H9 (cell line): Measurements from ENCODE around the gene RPL23. TPM values are rescaled to one million over a fixed set of nuclear protein-coding genes. Genes with fewer than 3 reads are reported as not detected.

Experiments
- DNase-seq: peaks from one replicate; pipeline ENCODE4 v3.0.0-alpha.2; 2017
- H2AFZ ChIP-seq: one replicate; pipeline ENCODE4 v1.6.1; 2013; ENCODE audit warnings: mild to moderate bottlenecking, low read length, control low read depth, moderate library complexity
- H2AK5ac ChIP-seq: 2 replicates; pipeline ENCODE4 v1.6.1; 2013; ENCODE audit warnings: low read length, control low read depth, mixed read lengths; ENCODE audit not compliant: insufficient read length
- H2BK120ac ChIP-seq: one replicate; pipeline ENCODE4 v1.6.1; 2013; ENCODE audit warnings: low read depth, mild to moderate bottlenecking, low read length, control low read depth, inconsistent platforms; ENCODE audit not compliant: poor library complexity, severe bottlenecking
- H2BK12ac ChIP-seq: 2 replicates; pipeline ENCODE4 v1.6.1; 2013; ENCODE audit warnings: low read length, control low read depth, mixed read lengths, low read depth; ENCODE audit not compliant: insufficient read length
- H2BK15ac ChIP-seq: 2 replicates; pipeline ENCODE4 v1.6.1; 2013; ENCODE audit warnings: low read depth, low read length, control low read depth
- H2BK20ac ChIP-seq: one replicate; pipeline ENCODE4 v1.6.1; 2013; ENCODE audit warnings: low read depth, mild to moderate bottlenecking, low read length, control low read depth, inconsistent platforms; ENCODE audit not compliant: poor library complexity, severe bottlenecking
- H2BK5ac ChIP-seq: 2 replicates; pipeline ENCODE4 v1.6.1; 2013; ENCODE audit warnings: low read length, control low read depth, mixed read lengths; ENCODE audit not compliant: insufficient read length
- H3K14ac ChIP-seq: 2 replicates; pipeline ENCODE4 v1.6.1; 2013; ENCODE audit warnings: low read length, control low read depth; ENCODE audit not compliant: insufficient read depth
- H3K18ac ChIP-seq: 2 replicates; pipeline ENCODE4 v1.6.1; 2013; ENCODE audit warnings: low read depth, mild to moderate bottlenecking, mixed read lengths, low read length, control low read depth; ENCODE audit not compliant: insufficient read length
- H3K23ac ChIP-seq: 2 replicates; pipeline ENCODE4 v1.6.1; 2013; ENCODE audit warnings: low read length, control low read depth, mixed read lengths, low read depth; ENCODE audit not compliant: insufficient read length
- H3K23me2 ChIP-seq: 2 replicates; pipeline ENCODE4 v1.6.1; 2013; ENCODE audit warnings: low read depth, mild to moderate bottlenecking, mixed read lengths, low read length, control low read depth; ENCODE audit not compliant: insufficient read length, poor library complexity, severe bottlenecking
- H3K27ac ChIP-seq: 2 replicates; pipeline ENCODE4 v1.5.1; 2013; ENCODE audit warnings: low read length, control low read depth, mixed read lengths, low read depth; ENCODE audit not compliant: insufficient read length
- H3K27me3 ChIP-seq: 2 replicates; pipeline ENCODE4 v1.6.1; 2013; ENCODE audit warnings: low read length, control low read depth, inconsistent platforms; ENCODE audit not compliant: insufficient read depth
- H3K4ac ChIP-seq: 2 replicates; pipeline ENCODE4 v1.6.1; 2013; ENCODE audit warnings: low read depth, mild to moderate bottlenecking, control low read depth, inconsistent platforms, low read length, moderate library complexity
- H3K4me1 ChIP-seq: 2 replicates; pipeline ENCODE4 v1.6.1; 2013; ENCODE audit warnings: low read length, control low read depth, inconsistent platforms; ENCODE audit not compliant: insufficient read depth
- H3K4me2 ChIP-seq: 2 replicates; pipeline ENCODE4 v1.6.1; 2013; ENCODE audit warnings: low read length, control low read depth, mixed read lengths; ENCODE audit not compliant: insufficient read length, insufficient read depth
- H3K56ac ChIP-seq: 2 replicates; pipeline ENCODE4 v1.6.1; 2013; ENCODE audit warnings: low read depth, mild to moderate bottlenecking, mixed read lengths, low read length, control low read depth; ENCODE audit not compliant: insufficient read length
- H3K79me1 ChIP-seq: 2 replicates; pipeline ENCODE4 v1.6.1; 2013; ENCODE audit warnings: low read depth, mild to moderate bottlenecking, moderate library complexity, low read length, control low read depth, inconsistent platforms; ENCODE audit not compliant: insufficient read depth, poor library complexity, severe bottlenecking
- H3K79me2 ChIP-seq: 2 replicates; pipeline ENCODE4 v1.6.1; 2013; ENCODE audit warnings: low read length, control low read depth, inconsistent platforms; ENCODE audit not compliant: insufficient read depth
- H3K9ac ChIP-seq: 2 replicates; pipeline ENCODE4 v1.6.1; 2013; ENCODE audit warnings: low read length, control low read depth, mixed read lengths; ENCODE audit not compliant: insufficient read length; ENCODE audit errors: extremely low read depth
- H3K9me3 ChIP-seq: one replicate; pipeline ENCODE4 v1.6.1; 2013; ENCODE audit warnings: low read depth, low read length, inconsistent platforms; ENCODE audit not compliant: control insufficient read depth
- H3T11ph ChIP-seq: one replicate; pipeline ENCODE4 v1.6.1; 2013; ENCODE audit warnings: mild to moderate bottlenecking, low read length, control low read depth, inconsistent platforms
- H4K20me1 ChIP-seq: one replicate; pipeline ENCODE4 v1.6.1; 2013; ENCODE audit not compliant: control insufficient read depth, insufficient read length, insufficient read depth
- H4K5ac ChIP-seq: 2 replicates; pipeline ENCODE4 v1.6.1; 2013; ENCODE audit warnings: low read depth, mild to moderate bottlenecking, mixed read lengths, low read length, control low read depth; ENCODE audit not compliant: insufficient read length
- H4K8ac ChIP-seq: replicated peaks from 2 replicates; pipeline ENCODE4 v1.6.1; 2013; ENCODE audit warnings: low read length, control low read depth, mixed read lengths, low read depth; ENCODE audit not compliant: insufficient read length
- H4K91ac ChIP-seq: 2 replicates; pipeline ENCODE4 v1.6.1; 2013; ENCODE audit warnings: low read depth, mild to moderate bottlenecking, moderate library complexity, mixed read lengths, low read length, control low read depth; ENCODE audit not compliant: insufficient read length
- H3K27ac Mint-ChIP-seq, 3 experiments: 2 replicates in 2 of 3; 3 replicates in 1 of 3; pipeline ENCODE4 v1.8.0; 2020 to 2021; ENCODE audit warnings: mixed read lengths in 3 of 3, mild to moderate bottlenecking in 1 of 3, moderate library complexity in 1 of 3
- H3K27me3 Mint-ChIP-seq: 2 replicates; pipeline ENCODE4 v1.8.0; 2021; ENCODE audit warnings: low read depth, mild to moderate bottlenecking, moderate library complexity, mixed read lengths
- H3K36me3 Mint-ChIP-seq, 3 experiments: 2 replicates in 2 of 3; 3 replicates in 1 of 3; pipeline ENCODE4 v1.8.0; 2020 to 2021; ENCODE audit warnings: low read depth in 3 of 3, mixed read lengths in 3 of 3; ENCODE audit not compliant: insufficient read depth in 1 of 3
- H3K4me1 Mint-ChIP-seq, 2 experiments: 2 replicates each; pipeline ENCODE4 v1.8.0; 2020; ENCODE audit warnings: mixed read lengths in 2 of 2
- H3K4me3 Mint-ChIP-seq, 2 experiments: 2 replicates in 1 of 2; 3 replicates in 1 of 2; pipeline ENCODE4 v1.8.0; 2020 to 2021; ENCODE audit warnings: mild to moderate bottlenecking in 2 of 2, mixed read lengths in 2 of 2, moderate library complexity in 1 of 2
- H3K9me3 Mint-ChIP-seq, 2 experiments: 2 replicates in 1 of 2; 3 replicates in 1 of 2; pipeline ENCODE4 v1.8.0; 2020; ENCODE audit warnings: mild to moderate bottlenecking in 2 of 2, mixed read lengths in 2 of 2, moderate library complexity in 1 of 2
- WGBS: extraction: QIAGEN DNeasy Blood & Tissue Kit; methylation state at CpG from one replicate; pipeline ENCODE4 v1.1.7; 2013; ENCODE audit warnings: missing lambda C conversion rate, low lambda C conversion rate, mixed read lengths; ENCODE audit not compliant: insufficient read length; ENCODE audit errors: extremely low coverage; 5-methylcytosine and 5-hydroxymethylcytosine counted together
- microRNA-seq: library from miRNA; unstranded; fragments of <30 nt; microRNA quantifications from one replicate; pipeline ENCODE4, GENCODE V29; 2020; ENCODE audit warnings: borderline microRNAs expressed
- total RNA-seq: library from RNA; stranded (reverse); gene quantifications from 2 replicates; pipeline ENCODE4 v1.2.1, GENCODE V29; 2021
- TF ChIP-seq, protein P1 (sequence below): fragments of 200-600 bp; sonication (generic); conservative IDR thresholded peaks from 3 replicates; pipeline ENCODE4 v1.8.0; 2021; ENCODE audit warnings: antibody characterized with exemption, mild to moderate bottlenecking

Gene RPL23
- total RNA-seq, 1 experiment from 2014 or later, result 2,084 TPM

DNA sequence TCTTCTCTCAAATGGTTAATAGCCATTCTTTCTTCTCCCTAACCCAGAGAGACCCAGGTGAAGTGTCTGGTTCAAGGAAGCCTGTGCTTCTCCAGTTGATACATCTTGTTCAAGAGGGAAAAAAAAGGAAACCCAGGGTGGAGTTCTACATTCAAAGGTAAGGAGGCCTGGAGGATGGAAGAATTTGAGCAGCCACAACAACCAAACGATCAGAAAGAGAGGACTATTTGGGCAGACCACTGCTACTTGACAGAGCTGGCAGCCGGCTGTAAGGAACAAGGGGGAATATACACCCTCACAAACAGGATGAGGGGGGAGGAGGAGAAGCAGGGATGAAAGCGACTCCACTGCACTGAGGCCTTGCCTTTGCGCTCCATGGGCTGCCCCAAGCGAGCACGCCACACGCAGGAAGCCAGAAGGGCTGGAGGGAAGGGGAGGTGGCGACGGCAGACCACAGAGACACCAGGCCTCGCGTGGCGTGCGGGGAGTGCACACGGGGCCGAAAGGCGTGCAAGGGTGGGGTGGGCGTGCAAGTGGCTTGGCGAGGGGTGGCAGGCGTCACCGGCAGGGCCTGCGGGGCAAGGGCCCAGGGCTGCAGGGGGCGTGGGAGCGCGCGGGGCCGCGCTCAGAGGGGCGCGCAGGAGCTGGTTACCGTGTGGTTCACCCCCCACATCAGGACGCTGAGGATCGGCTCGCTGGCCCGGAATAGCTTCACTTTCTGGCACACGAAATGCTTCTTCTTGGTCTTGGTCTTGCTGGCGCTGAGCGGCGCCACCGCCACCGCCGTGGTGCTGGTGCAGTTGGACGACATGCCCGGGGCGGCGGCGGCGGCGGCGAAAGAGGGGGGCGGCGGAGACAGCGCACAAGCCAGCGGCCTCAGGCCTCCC lies 54.7 kb downstream of the RPL23 start:
- H3K27ac Mint-ChIP-seq, result peak overlapping the region; percentile 66 to 95 (median 95)
- no peak overlapping the region for H3K4ac ChIP-seq
- H3K18ac ChIP-seq, result no peak overlapping the region
- peak overlapping the region; percentile 51; the same call in 1 of the 2 replicates for H3K14ac ChIP-seq
- H3K79me2 ChIP-seq, result peaks cover 26% of the 10 kb centered on the region; the same call in 1 of the 2 replicates
- DNase-seq, result peak; percentile 53
- H2BK12ac ChIP-seq, result no peak overlapping the region
- no peak overlapping the region for H4K8ac ChIP-seq
- H3K4me1 Mint-ChIP-seq, result peaks cover 25 to 28% of the 10 kb centered on the region in 2 experiments
- peak overlapping the region; percentile 64 for H3K9ac ChIP-seq
- H3K9me3 ChIP-seq, result no peaks in the 10 kb centered on the region
- peaks cover 5% of the 10 kb centered on the region for H3K23me2 ChIP-seq
- H3K4me2 ChIP-seq, result peak overlapping the region; percentile 90
- no peaks in the 10 kb centered on the region; the same call in 1 of the 2 replicates for H3K4me1 ChIP-seq
- peak overlapping the region; percentile 98 to 99 for H3K4me3 Mint-ChIP-seq
- H4K20me1 ChIP-seq, result no peaks in the 10 kb centered on the region
- no peak overlapping the region for H3K27ac ChIP-seq
- H2BK20ac ChIP-seq, result no peak overlapping the region
- H3K27me3 Mint-ChIP-seq, result no peaks in the 10 kb centered on the region
- no peak overlapping the region for H2BK120ac ChIP-seq
- no peak overlapping the region for H3K56ac ChIP-seq
- no peaks in the 10 kb centered on the region for H3K79me1 ChIP-seq
- H2BK15ac ChIP-seq, result no peak overlapping the region
- H2AFZ ChIP-seq, result no peak overlapping the region
- peaks cover 18 to 55% (median 39%) of the 10 kb centered on the region in 3 experiments for H3K36me3 Mint-ChIP-seq
- H4K91ac ChIP-seq, result no peak overlapping the region
- WGBS, result no CpG with 5 or more reads among the region's 53 CpGs
- H2BK5ac ChIP-seq, result no peak overlapping the region
- H3K27me3 ChIP-seq, result no peaks in the 10 kb centered on the region
- no peak overlapping the region for H3T11ph ChIP-seq
- H3K9me3 Mint-ChIP-seq, result peaks cover 0 to 3% of the 10 kb centered on the region in 2 experiments; a peak in 1 of 5 replicates
- no peak overlapping the region for H4K5ac ChIP-seq
- H2AK5ac ChIP-seq, result no peak overlapping the region
- TF ChIP-seq, protein P1, sequence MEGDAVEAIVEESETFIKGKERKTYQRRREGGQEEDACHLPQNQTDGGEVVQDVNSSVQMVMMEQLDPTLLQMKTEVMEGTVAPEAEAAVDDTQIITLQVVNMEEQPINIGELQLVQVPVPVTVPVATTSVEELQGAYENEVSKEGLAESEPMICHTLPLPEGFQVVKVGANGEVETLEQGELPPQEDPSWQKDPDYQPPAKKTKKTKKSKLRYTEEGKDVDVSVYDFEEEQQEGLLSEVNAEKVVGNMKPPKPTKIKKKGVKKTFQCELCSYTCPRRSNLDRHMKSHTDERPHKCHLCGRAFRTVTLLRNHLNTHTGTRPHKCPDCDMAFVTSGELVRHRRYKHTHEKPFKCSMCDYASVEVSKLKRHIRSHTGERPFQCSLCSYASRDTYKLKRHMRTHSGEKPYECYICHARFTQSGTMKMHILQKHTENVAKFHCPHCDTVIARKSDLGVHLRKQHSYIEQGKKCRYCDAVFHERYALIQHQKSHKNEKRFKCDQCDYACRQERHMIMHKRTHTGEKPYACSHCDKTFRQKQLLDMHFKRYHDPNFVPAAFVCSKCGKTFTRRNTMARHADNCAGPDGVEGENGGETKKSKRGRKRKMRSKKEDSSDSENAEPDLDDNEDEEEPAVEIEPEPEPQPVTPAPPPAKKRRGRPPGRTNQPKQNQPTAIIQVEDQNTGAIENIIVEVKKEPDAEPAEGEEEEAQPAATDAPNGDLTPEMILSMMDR, result no peak
- no peak overlapping the region for H3K23ac ChIP-seq

Small RNA genes within 50 kb of the gene (microRNA-seq; reads per million reads assigned to microRNA genes)
- not detected for gene MIR4727

Other genes with a start within 250 kb of the RPL23 start
- gene SRCIN1, start 247.8 kb downstream of the RPL23 start, total RNA-seq, result 6.7 and 6.9 TPM in 2 replicates
- gene EPOP, start 178.8 kb downstream of the RPL23 start, total RNA-seq, result 5.9 and 6.1 TPM in 2 replicates
- gene MLLT6, start 148.4 kb downstream of the RPL23 start, total RNA-seq, result 25.1 and 26.4 TPM in 2 replicates
- 10.7 and 11.2 TPM in 2 replicates for gene CISD3, start 123.4 kb downstream of the RPL23 start, total RNA-seq
- gene PCGF2, start 105.4 kb downstream of the RPL23 start, total RNA-seq, result 106 and 116 TPM in 2 replicates
- gene PSMB3, start 101.0 kb downstream of the RPL23 start, total RNA-seq, result 242 and 252 TPM in 2 replicates
- 61.9 and 62.9 TPM in 2 replicates for gene PIP4K2B, start 54.2 kb downstream of the RPL23 start, total RNA-seq
- gene CWC25, start 28.4 kb downstream of the RPL23 start, total RNA-seq, result 15.4 and 15.9 TPM in 2 replicates
- gene LASP1, start 16.3 kb upstream of the RPL23 start, total RNA-seq, result 121 and 122 TPM in 2 replicates
- gene FBXO47, start 113.7 kb upstream of the RPL23 start, total RNA-seq, result not detected in 2 replicates